ENCODE data around the gene NUDC. TPM values are rescaled to one million over a fixed set of nuclear protein-coding genes. Genes with fewer than 3 reads are reported as not detected.

Gene NUDC
- total and polyA plus RNA-seq, 10 of the 15 experiments (the other 5 are each of a cell fraction or from before 2014, with no cell fraction given), result 5.5 to 227 (median 67.4) TPM

DNA sequence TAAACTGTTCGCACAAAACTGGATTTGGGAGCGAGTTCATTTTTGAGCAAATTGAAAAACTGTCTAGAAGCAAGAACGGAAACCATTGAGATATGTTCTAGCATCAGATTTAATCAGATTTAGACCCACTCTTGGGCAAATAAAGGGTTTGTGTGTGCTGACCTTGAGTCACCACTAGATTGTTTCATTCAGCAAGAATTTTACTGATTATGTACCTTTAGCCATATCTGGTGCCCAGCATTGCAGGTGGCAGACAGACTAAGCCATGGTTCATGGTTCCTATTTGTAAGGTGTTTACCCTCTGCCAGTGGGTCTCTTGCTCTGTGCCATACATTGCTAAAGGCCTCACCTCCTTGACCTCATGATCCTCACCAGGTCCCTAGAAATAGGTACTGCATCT, 1.4 kb downstream of the NUDC start (continued):
- no peak for TF ChIP-seq PRDM15 (CRISPR knock-in tag; IDR thresholded peaks at IDR 0.05)
- TF ChIP-seq CREB1 (IDR thresholded peaks at IDR 0.05; ENCODE audit: low read depth), result no peak
- no peak for TF ChIP-seq MYB (IDR thresholded peaks at IDR 0.05; ENCODE audit: borderline replicate concordance, low read depth, low read length)
- TF ChIP-seq SRF (IDR thresholded peaks at IDR 0.05; ENCODE audit: low read depth in 2 of 2, low read length in 2 of 2), result no peak

- Histone ChIP-seq H3K27ac (ENCODE audit: control insufficient read depth, insufficient read depth) (no peak overlapping the region), H3K9me3 (replicated peaks; ENCODE audit: control insufficient read depth, insufficient read depth, low read length) (no peaks in the 10 kb centered on the region), H2AFZ (ENCODE audit: control insufficient read depth, low read depth, low read length) (no peak overlapping the region), H3K27me3 (replicated peaks in 1 of 2; ENCODE audit: control insufficient read depth in 2 of 2, insufficient read depth in 2 of 2, low read length in 1 of 2) (no peaks in the 10 kb centered on the region), H3K4me3 (no peak overlapping the region), H3K79me2 (ENCODE audit: control insufficient read depth, insufficient read depth, low read length) (peaks cover 29% of the 10 kb centered on the region), H3K9ac (ENCODE audit: control insufficient read depth, insufficient read depth, low read length) (no peak overlapping the region), H3K4me2 (ENCODE audit: control insufficient read depth, insufficient read depth) (peak overlapping the region; percentile 40), H4K20me1 (ENCODE audit: control insufficient read depth, insufficient read depth) (no peaks in the 10 kb centered on the region; the same call in 1 of the 2 replicates), H3K36me3 (ENCODE audit: control insufficient read depth in 2 of 2, insufficient read depth in 2 of 2, low read length in 1 of 2) (peaks cover 5 to 22% of the 10 kb centered on the region in 2 experiments), H3K4me1 (ENCODE audit: control insufficient read depth, insufficient read depth, low read length) (peaks cover 5% of the 10 kb centered on the region; the same call in 1 of the 2 replicates)
- no TSS peak for BruUV-seq (replicated peaks)
- ATAC-seq, result no peak
- SMC1A ChIA-PET (ENCODE audit: uncharacterized antibody, unreplicated experiment), result interaction anchor here (1.4 kb wide), 1 partner anchor 9 kb away, joined by 3 read pairs; no protein-coding TSS in a partner anchor
- in situ Hi-C loops (cut with MboI), result no loop called here
- RAD21 ChIA-PET (ENCODE audit: unreplicated experiment), result no interaction called here
- 96% methylated on average over 3 of the region's 3 CpGs for WGBS (ENCODE audit: insufficient coverage, insufficient replicate concordance, low lambda C conversion rate, missing lambda C conversion rate)
- intact Hi-C loops (cut with micrococcal nuclease; ENCODE audit: unreplicated experiment), result no loop called here
- no peak for DNase-seq (ENCODE audit: low read depth, low spot score)
- POLR2A ChIA-PET, result no interaction called here
- CTCF ChIA-PET, result interaction anchor here (1.1 kb wide), 1 partner anchor 322 kb away, joined by 3 read pairs; no protein-coding TSS in a partner anchor
- no peak for FAIRE-seq
- TF ChIP-seq, protein P1, sequence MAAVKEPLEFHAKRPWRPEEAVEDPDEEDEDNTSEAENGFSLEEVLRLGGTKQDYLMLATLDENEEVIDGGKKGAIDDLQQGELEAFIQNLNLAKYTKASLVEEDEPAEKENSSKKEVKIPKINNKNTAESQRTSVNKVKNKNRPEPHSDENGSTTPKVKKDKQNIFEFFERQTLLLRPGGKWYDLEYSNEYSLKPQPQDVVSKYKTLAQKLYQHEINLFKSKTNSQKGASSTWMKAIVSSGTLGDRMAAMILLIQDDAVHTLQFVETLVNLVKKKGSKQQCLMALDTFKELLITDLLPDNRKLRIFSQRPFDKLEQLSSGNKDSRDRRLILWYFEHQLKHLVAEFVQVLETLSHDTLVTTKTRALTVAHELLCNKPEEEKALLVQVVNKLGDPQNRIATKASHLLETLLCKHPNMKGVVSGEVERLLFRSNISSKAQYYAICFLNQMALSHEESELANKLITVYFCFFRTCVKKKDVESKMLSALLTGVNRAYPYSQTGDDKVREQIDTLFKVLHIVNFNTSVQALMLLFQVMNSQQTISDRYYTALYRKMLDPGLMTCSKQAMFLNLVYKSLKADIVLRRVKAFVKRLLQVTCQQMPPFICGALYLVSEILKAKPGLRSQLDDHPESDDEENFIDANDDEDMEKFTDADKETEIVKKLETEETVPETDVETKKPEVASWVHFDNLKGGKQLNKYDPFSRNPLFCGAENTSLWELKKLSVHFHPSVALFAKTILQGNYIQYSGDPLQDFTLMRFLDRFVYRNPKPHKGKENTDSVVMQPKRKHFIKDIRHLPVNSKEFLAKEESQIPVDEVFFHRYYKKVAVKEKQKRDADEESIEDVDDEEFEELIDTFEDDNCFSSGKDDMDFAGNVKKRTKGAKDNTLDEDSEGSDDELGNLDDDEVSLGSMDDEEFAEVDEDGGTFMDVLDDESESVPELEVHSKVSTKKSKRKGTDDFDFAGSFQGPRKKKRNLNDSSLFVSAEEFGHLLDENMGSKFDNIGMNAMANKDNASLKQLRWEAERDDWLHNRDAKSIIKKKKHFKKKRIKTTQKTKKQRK (IDR thresholded peaks at IDR 0.05; ENCODE audit: low read depth, low read length), result no peak
- TF ChIP-seq, protein P2, sequence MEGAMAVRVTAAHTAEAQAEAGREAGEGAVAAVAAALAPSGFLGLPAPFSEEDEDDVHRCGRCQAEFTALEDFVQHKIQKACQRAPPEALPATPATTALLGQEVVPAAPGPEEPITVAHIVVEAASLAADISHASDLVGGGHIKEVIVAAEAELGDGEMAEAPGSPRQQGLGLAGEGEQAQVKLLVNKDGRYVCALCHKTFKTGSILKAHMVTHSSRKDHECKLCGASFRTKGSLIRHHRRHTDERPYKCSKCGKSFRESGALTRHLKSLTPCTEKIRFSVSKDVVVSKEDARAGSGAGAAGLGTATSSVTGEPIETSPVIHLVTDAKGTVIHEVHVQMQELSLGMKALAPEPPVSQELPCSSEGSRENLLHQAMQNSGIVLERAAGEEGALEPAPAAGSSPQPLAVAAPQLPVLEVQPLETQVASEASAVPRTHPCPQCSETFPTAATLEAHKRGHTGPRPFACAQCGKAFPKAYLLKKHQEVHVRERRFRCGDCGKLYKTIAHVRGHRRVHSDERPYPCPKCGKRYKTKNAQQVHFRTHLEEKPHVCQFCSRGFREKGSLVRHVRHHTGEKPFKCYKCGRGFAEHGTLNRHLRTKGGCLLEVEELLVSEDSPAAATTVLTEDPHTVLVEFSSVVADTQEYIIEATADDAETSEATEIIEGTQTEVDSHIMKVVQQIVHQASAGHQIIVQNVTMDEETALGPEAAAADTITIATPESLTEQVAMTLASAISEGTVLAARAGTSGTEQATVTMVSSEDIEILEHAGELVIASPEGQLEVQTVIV (IDR thresholded peaks at IDR 0.05; ENCODE audit: borderline replicate concordance, partially characterized antibody), result no peak
- TF ChIP-seq TCF12 (IDR thresholded peaks at IDR 0.05; ENCODE audit: low read depth, low read length), result no peak
- no peak for TF ChIP-seq BHLHE40 (IDR thresholded peaks at IDR 0.05; ENCODE audit: borderline replicate concordance in 1 of 2, low read depth in 2 of 2, low read length in 1 of 2)
Measured at GRCh38 chr1:26923711-26924110, 2.2 kb downstream of the NUDC start.

Measured in GM12878 (cell line).